Femur (tissue), 1 donor: ENCODE data around the gene PCNP.
"Not testable (repeated sequence)": the region's sequence is repeated elsewhere in the genome, so short reads cannot be mapped to it uniquely, and the experiment has no call there.

Source experiments
- DNase-seq: peaks from one replicate; pipeline ENCODE4 v3.0.0-alpha.2; 2017

PCNP gene

DNA sequence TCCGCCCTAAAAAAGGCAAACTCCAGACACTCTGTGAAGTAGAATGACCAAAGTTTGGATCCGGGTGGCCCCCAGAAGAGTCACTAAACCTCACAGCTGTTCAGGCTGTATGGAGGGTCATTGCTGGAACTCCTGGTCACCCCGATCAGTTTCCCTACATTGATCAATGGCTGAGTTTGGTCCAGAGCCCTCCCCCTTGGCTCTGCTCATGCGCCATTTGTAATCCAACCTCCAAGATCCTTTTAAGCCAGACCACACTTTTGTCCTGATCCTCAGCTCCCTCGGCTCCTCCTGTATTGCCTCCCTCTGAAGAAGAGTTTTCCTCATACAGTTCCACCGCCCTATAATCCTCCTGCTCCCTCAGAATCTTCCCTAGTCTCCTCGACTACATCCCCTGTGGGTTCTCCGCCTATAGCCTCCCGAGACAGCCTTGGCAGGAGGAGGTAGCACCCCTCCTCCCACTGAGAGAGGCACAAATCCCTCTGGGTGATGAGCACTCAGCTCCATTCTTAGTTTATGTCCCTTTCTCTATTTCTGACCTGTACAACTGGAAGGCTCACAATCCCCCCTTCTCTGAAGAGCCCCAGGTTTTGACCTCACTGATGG, 60.7 kb downstream of the PCNP start:
- no peak for DNase-seq

DNA sequence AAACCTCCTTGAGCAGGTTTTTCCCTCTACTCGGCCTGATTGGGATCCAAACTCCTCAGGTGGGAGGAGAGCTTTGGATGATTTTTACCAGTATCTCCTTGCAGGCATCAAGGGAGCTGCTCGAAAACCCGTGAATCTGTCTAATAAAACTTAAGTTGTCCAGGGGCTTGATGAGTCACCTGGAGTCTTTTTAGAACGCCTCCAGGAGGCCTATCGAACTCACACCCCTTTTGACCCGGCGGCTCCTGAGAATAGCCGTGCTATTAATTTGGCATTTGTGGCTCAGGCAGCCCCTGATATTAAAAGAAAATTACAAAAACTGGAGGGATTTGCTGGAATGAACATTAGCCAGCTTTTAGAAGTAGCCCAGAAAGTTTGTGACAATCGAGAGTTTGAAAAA, 61.4 kb downstream of the PCNP start:
- no peak for DNase-seq

DNA sequence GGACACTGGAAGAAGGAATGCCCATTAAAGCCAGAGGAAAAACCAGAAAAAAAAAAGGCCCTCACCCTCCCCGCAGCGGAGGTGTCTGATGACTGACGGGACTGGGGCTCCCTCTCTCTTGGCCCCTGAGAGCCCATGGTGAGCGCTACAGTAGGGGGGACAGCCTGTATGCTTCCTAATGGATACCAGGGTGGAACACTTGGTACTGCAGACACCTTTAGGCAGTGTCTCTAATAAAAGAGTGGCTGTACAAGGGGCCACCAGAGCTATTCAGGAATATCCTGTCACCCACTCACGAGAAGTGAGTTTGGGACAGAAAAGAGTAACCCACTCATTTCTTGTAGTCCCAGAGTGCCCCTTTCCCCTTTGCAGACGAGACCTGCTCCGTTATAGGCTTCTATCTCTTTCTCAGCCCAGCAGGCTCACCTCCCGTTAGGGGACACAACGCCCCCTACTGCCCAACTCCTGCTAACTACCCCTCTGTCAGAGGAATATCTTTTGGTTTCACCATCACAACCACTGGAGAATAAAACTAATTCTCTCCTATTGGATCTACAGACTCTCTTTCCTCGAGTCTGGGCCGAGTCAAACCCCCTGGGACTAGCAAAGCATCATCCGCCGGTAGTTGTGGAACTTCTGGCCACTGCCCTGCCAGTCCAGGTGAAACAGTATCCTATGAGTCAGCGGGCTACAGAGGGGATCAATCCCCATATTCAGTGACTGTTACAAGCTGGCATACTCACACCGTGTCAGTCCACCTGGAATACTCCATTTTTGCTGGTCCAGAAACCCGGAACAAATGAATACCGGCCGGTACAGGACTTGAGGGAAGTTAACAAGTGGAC, 62.2 kb downstream of the PCNP start:
- DNase-seq = peak; percentile 51

DNA sequence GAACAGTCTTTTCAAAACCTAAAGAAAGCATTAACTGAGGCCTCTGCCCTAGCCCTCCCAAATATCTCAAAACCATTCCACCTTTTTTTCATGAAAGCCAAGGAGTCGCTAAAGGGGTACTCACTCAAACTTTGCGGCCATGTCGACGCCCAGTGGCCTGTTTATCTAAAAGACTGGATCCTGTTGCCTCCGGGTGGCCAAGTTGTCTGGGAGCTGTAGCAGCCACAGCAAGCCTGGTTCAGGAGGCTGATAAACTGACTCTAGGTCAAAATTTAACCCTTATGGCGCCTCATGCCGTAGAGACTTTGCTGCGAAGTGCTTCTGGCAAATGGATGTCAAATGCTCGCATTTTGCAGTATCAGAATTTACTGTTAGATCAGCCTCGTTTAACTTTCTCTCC, 63.5 kb downstream of the PCNP start:
- no peak for DNase-seq

DNA sequence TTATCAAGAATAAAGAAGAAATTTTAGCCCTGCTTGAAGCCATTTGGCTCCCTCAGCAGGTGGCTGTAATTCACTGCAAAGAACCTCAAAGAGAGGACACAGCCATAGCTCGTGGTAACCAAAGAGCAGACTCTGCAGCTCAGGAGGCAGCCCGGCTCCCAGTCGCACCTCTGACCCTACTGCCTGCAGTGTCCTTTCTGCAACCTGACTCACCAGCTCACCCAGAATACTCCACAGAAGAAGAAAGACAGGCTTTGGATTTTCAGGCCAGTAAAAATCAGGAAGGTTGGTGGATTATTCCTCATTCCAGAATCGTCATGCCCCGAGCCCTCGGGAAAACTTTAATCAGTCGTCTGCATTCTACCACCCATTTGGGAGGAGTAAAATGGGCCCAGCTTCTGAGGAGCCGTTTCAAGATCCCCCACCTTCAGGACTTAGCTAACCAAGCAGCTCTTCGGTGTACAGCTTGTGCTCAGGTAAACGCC, 64.3 kb downstream of the PCNP start:
- DNase-seq = no peak

DNA sequence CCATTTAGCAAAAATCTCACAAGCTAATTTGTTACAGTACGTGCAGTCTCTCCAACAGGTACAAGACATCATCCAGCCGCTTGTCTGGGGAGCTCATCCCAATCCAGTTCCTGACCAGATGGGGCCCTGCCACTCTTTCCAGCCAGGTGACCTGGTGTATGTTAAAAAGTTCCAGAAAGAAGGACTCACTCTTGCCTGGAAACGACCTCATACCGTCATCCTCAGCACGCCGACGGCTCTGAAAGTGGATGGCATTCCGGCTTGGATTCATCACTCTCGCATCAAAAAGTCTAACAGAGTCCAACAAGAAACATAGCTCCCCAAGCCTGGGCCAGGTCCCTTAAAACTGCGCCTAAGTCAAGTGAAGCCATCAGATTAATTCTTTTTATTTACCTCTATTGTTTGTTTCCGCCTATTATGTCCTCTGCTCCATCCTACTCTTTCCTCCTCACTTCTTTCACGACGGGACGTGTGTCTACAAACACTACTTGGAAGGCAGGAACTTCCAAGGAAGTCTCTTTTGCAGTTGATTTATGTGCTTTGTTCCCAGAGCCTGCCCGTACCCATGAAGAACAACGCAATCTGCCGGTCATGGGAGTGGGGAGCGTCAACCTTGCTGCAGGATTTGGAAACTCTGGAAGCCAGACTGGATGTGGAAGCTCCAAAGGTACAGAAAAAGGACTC, 65.4 kb downstream of the PCNP start:
- no peak for DNase-seq

DNA sequence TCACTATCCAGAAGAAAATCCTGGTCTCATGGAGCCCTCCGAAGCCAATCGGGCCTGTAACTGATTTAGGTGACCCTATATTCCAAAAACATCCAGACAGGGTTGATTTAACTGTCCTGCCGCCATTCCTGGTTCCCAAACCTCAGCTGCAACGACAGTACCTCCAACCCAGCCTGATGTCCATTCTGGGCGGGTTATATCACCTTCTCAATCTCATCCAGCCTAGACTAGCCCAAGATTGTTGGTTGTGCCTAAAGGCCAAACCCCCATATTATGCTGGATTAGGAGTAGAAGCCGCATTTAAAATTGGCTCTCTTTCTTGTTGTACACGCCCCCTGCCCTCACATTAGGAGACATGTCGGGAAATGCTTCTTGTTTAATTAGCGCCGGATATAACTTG, 66.3 kb downstream of the PCNP start:
- no peak for DNase-seq

DNA sequence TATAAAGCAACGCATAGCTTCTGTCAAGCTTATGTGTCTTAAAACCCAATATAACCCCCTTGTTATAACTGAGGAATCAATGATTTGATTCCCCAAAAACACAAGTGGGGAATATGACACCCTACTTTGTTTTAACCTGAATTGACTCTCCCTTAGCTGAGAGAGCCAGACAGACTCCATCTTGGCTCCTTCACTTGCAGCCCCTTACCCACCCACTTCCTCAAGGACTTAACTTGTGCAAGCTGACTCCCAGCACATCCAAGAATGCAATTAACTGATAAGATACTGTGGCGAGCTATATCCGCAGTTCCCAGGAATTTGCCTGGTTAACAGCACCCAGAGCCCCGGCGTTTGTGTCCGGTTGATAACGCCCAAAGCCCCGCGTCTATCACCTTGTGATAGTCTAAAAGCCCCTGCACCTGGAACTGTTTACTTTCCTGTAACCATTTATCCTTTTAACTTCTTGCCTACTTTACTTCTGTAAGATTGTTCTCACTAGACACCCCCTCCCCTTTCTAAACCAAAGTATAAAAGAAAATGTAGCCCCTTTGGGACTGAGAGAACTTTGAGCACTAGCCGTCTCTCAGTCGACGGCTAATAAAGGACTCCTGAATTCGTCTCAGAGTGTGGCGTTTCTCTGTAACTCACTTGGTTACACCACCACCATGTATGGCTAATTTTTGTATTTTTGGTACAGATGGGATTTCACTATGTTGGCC, 67.6 kb downstream of the PCNP start:
- not testable (repeated sequence) for DNase-seq

DNA sequence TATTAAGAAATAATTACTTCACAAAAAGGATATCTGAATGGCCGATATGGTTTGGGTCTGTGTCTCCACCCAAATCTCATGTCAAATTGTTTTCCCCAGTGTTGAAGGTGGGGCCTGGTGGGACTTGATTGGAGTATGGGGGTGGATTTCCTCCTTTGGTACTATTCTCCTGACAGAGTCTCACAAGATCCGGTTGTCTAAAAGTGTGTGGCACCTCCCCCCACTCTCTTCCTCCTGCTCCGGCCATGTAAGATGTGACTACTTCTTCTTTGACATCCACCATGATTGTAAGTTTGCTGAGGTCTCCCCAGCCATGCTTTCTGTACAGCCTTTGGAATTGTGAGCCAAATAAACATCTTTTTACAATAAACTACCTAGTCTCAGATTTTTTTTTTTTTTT, 68.5 kb downstream of the PCNP start:
- DNase-seq = no peak

DNA sequence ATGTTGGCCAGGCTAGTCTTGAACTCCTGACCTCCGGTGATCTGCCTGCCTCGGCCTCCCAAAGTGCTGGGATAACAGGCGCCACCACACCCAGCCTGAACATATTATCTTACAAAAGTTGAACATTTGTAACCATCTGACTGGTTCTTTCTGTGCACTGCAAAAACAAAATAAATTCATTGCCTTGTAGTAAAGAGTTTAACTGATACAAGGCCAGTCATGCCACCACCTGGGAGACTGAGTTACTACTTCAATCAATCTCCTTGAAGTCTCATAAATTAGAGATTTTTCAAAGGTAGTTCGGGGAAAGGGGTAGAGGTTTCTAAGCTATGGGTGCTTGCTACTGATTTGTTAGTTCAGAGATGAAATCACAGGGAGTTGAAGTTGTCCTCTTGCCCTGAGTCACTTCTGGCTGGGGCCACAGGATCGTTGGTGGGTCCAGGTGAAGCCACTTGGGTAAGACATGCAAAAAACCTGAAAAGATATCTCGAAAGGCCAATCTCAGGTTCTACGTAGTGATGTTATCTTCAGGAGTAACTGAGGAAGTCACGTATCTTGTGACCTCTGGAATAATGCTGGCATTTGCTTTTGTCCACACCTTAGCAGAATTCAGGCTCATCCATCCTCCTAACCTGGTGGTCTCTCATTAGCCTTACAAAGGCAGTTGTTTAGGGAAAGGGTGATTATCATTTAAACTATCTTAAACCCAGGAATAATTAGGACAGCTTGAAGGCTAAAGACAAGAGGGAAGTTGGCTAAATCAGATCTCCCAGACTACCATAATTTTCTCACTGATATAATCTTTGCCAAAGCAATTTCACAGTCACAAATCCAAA, 69.2 kb downstream of the PCNP start:
- DNase-seq = no peak
